ENCODE data around the gene SRP68. TPM values are rescaled to one million over a fixed set of nuclear protein-coding genes. Genes with fewer than 3 reads are reported as not detected.

Gene SRP68
- polyA plus RNA-seq, 1 experiment = 101 TPM

- POLR2A ChIA-PET = interaction anchor here (0.6 to 1.3 kb wide), 2 partner anchors 10 to 15 kb away, joined by 3 read pairs; partner anchors contain the start of gene SRP68
- CTCF ChIA-PET = no interaction called here
- TF ChIP-seq CTCF (IDR thresholded peaks at IDR 0.05; ENCODE audit: low read depth, low read length) = no peak
Observed at GRCh38 chr17:76087531-76087930, 15.2 kb upstream of the SRP68 start.

GRCh38 chr17:76086384-76086783 is 14.1 kb upstream of the SRP68 start:
- no peak overlapping the region for H3K4me3 ChIP-seq (ENCODE audit: low read depth, low read length)
- H3K27ac ChIP-seq (ENCODE audit: low read depth, low read length) = no peak overlapping the region
- no peak for TF ChIP-seq CTCF (IDR thresholded peaks at IDR 0.05; ENCODE audit: low read depth, low read length)
- H3K9me3 ChIP-seq (ENCODE audit: control insufficient read depth, insufficient read depth, low read length) = no peaks in the 10 kb centered on the region; the same call in 1 of the 2 replicates
- no peak for DNase-seq (ENCODE audit: low read depth, low spot score)
- no peaks in the 10 kb centered on the region for H3K27me3 ChIP-seq (ENCODE audit: control insufficient read depth, insufficient read depth, low read length)
- ChIA-PET CTCF (no interaction called here), POLR2A (interaction anchor here (1.3 kb wide), 1 partner anchor 14 kb away, joined by 3 read pairs; the partner anchor contains the start of gene SRP68)

More at GRCh38 chr17:76087531-76087930, 15.2 kb upstream of the SRP68 start:
- no peak for DNase-seq (ENCODE audit: low read depth, low spot score)
- Histone ChIP-seq H3K9me3 (ENCODE audit: control insufficient read depth, insufficient read depth, low read length) (no peaks in the 10 kb centered on the region), H3K4me3 (ENCODE audit: low read depth, low read length) (no peak overlapping the region), H3K27me3 (ENCODE audit: control insufficient read depth, insufficient read depth, low read length) (no peaks in the 10 kb centered on the region), H3K27ac (ENCODE audit: low read depth, low read length) (no peak overlapping the region)

GRCh38 chr17:76085731-76086366 is 13.5 kb upstream of the SRP68 start:
- ChIA-PET CTCF (no interaction called here), POLR2A (interaction anchor here (1.3 kb wide), 1 partner anchor 13 kb away, joined by 3 read pairs; the partner anchor contains the start of gene SRP68)
- Histone ChIP-seq H3K9me3 (ENCODE audit: control insufficient read depth, insufficient read depth, low read length) (no peaks in the 10 kb centered on the region; the same call in 1 of the 2 replicates), H3K27ac (ENCODE audit: low read depth, low read length) (no peak overlapping the region), H3K27me3 (ENCODE audit: control insufficient read depth, insufficient read depth, low read length) (no peaks in the 10 kb centered on the region), H3K4me3 (ENCODE audit: low read depth, low read length) (no peak overlapping the region)
- DNase-seq (ENCODE audit: low read depth, low spot score) = no peak
- TF ChIP-seq CTCF (IDR thresholded peaks at IDR 0.05; ENCODE audit: low read depth, low read length) = no peak

GRCh38 chr17:76085066-76085730 is 12.9 kb upstream of the SRP68 start:
- CTCF ChIA-PET = no interaction called here
- H3K9me3 ChIP-seq (ENCODE audit: control insufficient read depth, insufficient read depth, low read length) = no peaks in the 10 kb centered on the region; the same call in 1 of the 2 replicates
- H3K27ac ChIP-seq (ENCODE audit: low read depth, low read length) = no peak overlapping the region
- H3K4me3 ChIP-seq (ENCODE audit: low read depth, low read length) = no peak overlapping the region
- POLR2A ChIA-PET = no interaction called here
- TF ChIP-seq CTCF (IDR thresholded peaks at IDR 0.05; ENCODE audit: low read depth, low read length) = no peak
- no peak for DNase-seq (ENCODE audit: low read depth, low spot score)
- H3K27me3 ChIP-seq (ENCODE audit: control insufficient read depth, insufficient read depth, low read length) = peaks cover 6% of the 10 kb centered on the region
